ENCODE results near the gene FN3K. TPM values are rescaled to one million over a fixed set of nuclear protein-coding genes. Genes with fewer than 3 reads are reported as not detected.

The FN3K gene
- total RNA-seq, 4 donors from 2014 or later, result 13.3 to 45.5 (median 18.7) TPM

- H3K36me3 ChIP-seq, result no peaks in the 10 kb centered on the region
- WGBS, 2 donors, result 69 to 78% methylated on average over 36 to 38 of the region's 38 CpGs
- no peak for DNase-seq (ENCODE audit: low spot score in 2 of 2)
- H3K4me3 ChIP-seq, result no peak overlapping the region
- H3K27me3 ChIP-seq, result no peaks in the 10 kb centered on the region
- no peaks in the 10 kb centered on the region for H3K9me3 ChIP-seq
- peaks cover 0 to 24% (median 6%) of the 10 kb centered on the region in 4 donors for H3K4me1 ChIP-seq
- H3K27ac ChIP-seq, result no peak overlapping the region
- TF ChIP-seq POLR2A (IDR thresholded peaks at IDR 0.05) (no peak), CTCF (IDR thresholded peaks at IDR 0.05) (no peak), EP300 (IDR thresholded peaks at IDR 0.05) (no peak)
Observed at GRCh38 chr17:82703935-82704865, 31.2 kb upstream of the FN3K start.

GRCh38 chr17:82704886-82705285, 30.5 kb upstream of the FN3K start:
- WGBS, 2 donors, result 78 to 79% methylated on average over 13 of the region's 13 CpGs
- H3K4me3 ChIP-seq, result no peak overlapping the region
- DNase-seq (ENCODE audit: low spot score in 2 of 2), result no peak
- no peaks in the 10 kb centered on the region for H3K36me3 ChIP-seq
- no peak overlapping the region for H3K27ac ChIP-seq
- TF ChIP-seq CTCF (IDR thresholded peaks at IDR 0.05) (no peak), EP300 (IDR thresholded peaks at IDR 0.05) (no peak), POLR2A (IDR thresholded peaks at IDR 0.05) (no peak)
- H3K4me1 ChIP-seq, result peaks cover 0 to 17% (median 2%) of the 10 kb centered on the region in 4 donors
- no peaks in the 10 kb centered on the region for H3K9me3 ChIP-seq
- H3K27me3 ChIP-seq, result no peaks in the 10 kb centered on the region

- TF ChIP-seq POLR2A (IDR thresholded peaks at IDR 0.05) (no peak), EP300 (IDR thresholded peaks at IDR 0.05) (no peak), CTCF (IDR thresholded peaks at IDR 0.05) (no peak)
- no peak overlapping the region for H3K4me3 ChIP-seq
- H3K27ac ChIP-seq, result no peak overlapping the region
- WGBS, 2 donors, result 87 to 89% methylated on average over 7 to 18 of the region's 18 CpGs
- peaks cover 0 to 17% (median 2%) of the 10 kb centered on the region in 4 donors for H3K4me1 ChIP-seq
- no peak for DNase-seq (ENCODE audit: low spot score in 2 of 2)
- H3K9me3 ChIP-seq, result no peaks in the 10 kb centered on the region
- no peaks in the 10 kb centered on the region for H3K36me3 ChIP-seq
- no peaks in the 10 kb centered on the region for H3K27me3 ChIP-seq
Observed at GRCh38 chr17:82705756-82706155, 29.7 kb upstream of the FN3K start.

GRCh38 chr17:82709024-82709675, 26.3 kb upstream of the FN3K start:
- Histone ChIP-seq H3K9me3 (no peaks in the 10 kb centered on the region), H3K4me1 (peaks cover 0 to 4% (median 0%) of the 10 kb centered on the region in 4 donors), H3K4me3 (no peak overlapping the region), H3K36me3 (no peaks in the 10 kb centered on the region), H3K27me3 (no peaks in the 10 kb centered on the region), H3K27ac (no peak overlapping the region)
- no peak for TF ChIP-seq CTCF (IDR thresholded peaks at IDR 0.05)
- TF ChIP-seq POLR2A (IDR thresholded peaks at IDR 0.05), result no peak
- TF ChIP-seq EP300 (IDR thresholded peaks at IDR 0.05), result no peak
- DNase-seq (ENCODE audit: low spot score in 2 of 2), result no peak
- 88 to 100% methylated on average over 1 to 5 of the region's 9 CpGs for WGBS, 2 donors

Measured in tibial nerve (tissue), 4 donors.